HepG2 (cell line): ENCODE data around the gene LRRC3. TPM values are rescaled to one million over a fixed set of nuclear protein-coding genes. Genes with fewer than 3 reads are reported as not detected.

Experiments
- CEBPB ChIP-seq: IDR thresholded peaks from 2 replicates; pipeline ENCODE4 v1.6.1; 2011; ENCODE audit warnings: low read depth, low read length, improper control_type of control experiment, borderline replicate concordance
- EHMT2 ChIP-seq: fragments of 200-600 bp; sonication (generic); IDR thresholded peaks from 2 replicates; pipeline ENCODE4 v1.7.0; 2017; ENCODE audit warnings: antibody characterized with exemption, low read depth, low read length, borderline replicate concordance
- ERF ChIP-seq: IDR thresholded peaks from 2 replicates; pipeline ENCODE4 v1.6.1; 2018; ENCODE audit warnings: missing biosample characterization, missing genetic modification reagents
- ETV5 ChIP-seq: IDR thresholded peaks from 2 replicates; pipeline ENCODE4 v1.6.1; 2018; ENCODE audit warnings: missing biosample characterization, missing genetic modification reagents, inconsistent platforms, borderline replicate concordance
- FOXC1 ChIP-seq: sonication (generic); formaldehyde crosslinking; IDR thresholded peaks from 2 replicates; pipeline ENCODE4 v1.8.0; 2022; ENCODE audit warnings: mild to moderate bottlenecking, missing genetic modification reagents, borderline replicate concordance
- GPN1 ChIP-seq: sonication (generic); formaldehyde crosslinking; IDR thresholded peaks from 2 replicates; pipeline ENCODE4 v1.5.1; 2020; ENCODE audit warnings: missing genetic modification reagents, borderline replicate concordance
- KDM6A ChIP-seq: IDR thresholded peaks from 2 replicates; pipeline ENCODE4 v1.6.1; 2016; ENCODE audit warnings: low read depth
- NFKB2 ChIP-seq: sonication (generic); formaldehyde crosslinking; IDR thresholded peaks from 2 replicates; pipeline ENCODE4 v1.4.0; 2020; ENCODE audit warnings: missing genetic modification reagents, borderline replicate concordance
- NR2F2 ChIP-seq: IDR thresholded peaks from 2 replicates; pipeline ENCODE4 v1.6.1; 2012; ENCODE audit warnings: low read depth, inconsistent platforms, borderline replicate concordance
- SATB2 ChIP-seq: sonication (generic); formaldehyde crosslinking; IDR thresholded peaks from 2 replicates; pipeline ENCODE4 v1.5.0; 2020; ENCODE audit warnings: missing genetic modification reagents
- SIN3A ChIP-seq: IDR thresholded peaks from 2 replicates; pipeline ENCODE4 v1.6.1; 2011; ENCODE audit warnings: low read depth, mild to moderate bottlenecking, control low read depth, low read length, borderline replicate concordance
- SNAI1 ChIP-seq: sonication (generic); formaldehyde crosslinking; IDR thresholded peaks from 2 replicates; pipeline ENCODE4 v1.5.0; 2020; ENCODE audit warnings: mild to moderate bottlenecking, missing genetic modification reagents, borderline replicate concordance
- ZFY ChIP-seq: sonication (generic); formaldehyde crosslinking; IDR thresholded peaks from 2 replicates; pipeline ENCODE4 v1.4.0; 2020; ENCODE audit warnings: missing genetic modification reagents
- ZNF326 ChIP-seq: sonication (generic); formaldehyde crosslinking; IDR thresholded peaks from 2 replicates; pipeline ENCODE4 v1.4.0; 2020; ENCODE audit warnings: missing genetic modification reagents, borderline replicate concordance
- ZSCAN30 ChIP-seq: sonication (generic); formaldehyde crosslinking; IDR thresholded peaks from 2 replicates; pipeline ENCODE4 v1.5.0; 2020; ENCODE audit warnings: mild to moderate bottlenecking, missing genetic modification reagents
- polyA plus RNA-seq, 8 experiments: library from polyadenylated mRNA; depleted of rRNA in 3 of 8; stranded (reverse) in 7 of 8; unstranded in 1 of 8; fragments of >200 nt; fragmentation: Illumina TruSeq in 4 of 8; extraction: Trizol in 4 of 8; gene quantifications; 2 replicates each; pipeline versions ENCODE4 v1.2.1 to v1.2.3, GENCODE V29; 2011 to 2016; ENCODE audit warnings: low read depth in 4 of 8, missing spikeins in 1 of 8, mixed read lengths in 1 of 8; ENCODE audit not compliant: insufficient read depth in 1 of 8
- total RNA-seq, 5 experiments: library from RNA; depleted of rRNA; stranded (reverse); fragments of >200 nt; fragmentation: Illumina TruSeq; extraction: Trizol; gene quantifications; 2 replicates each; pipeline ENCODE4 v1.2.3, GENCODE V29; 2016; ENCODE audit warnings: low read depth in 1 of 5
- TF ChIP-seq, protein P1 (sequence below): sonication (generic); formaldehyde crosslinking; conservative IDR thresholded peaks from 2 replicates; pipeline ENCODE4 v1.4.0; 2020; ENCODE audit warnings: missing genetic modification reagents
- TF ChIP-seq, protein P2 (sequence below): sonication (generic); formaldehyde crosslinking; IDR thresholded peaks from 2 replicates; pipeline ENCODE4 v1.4.0; 2020; ENCODE audit warnings: mild to moderate bottlenecking, missing genetic modification reagents
- TF ChIP-seq, protein P3 (sequence below): sonication (generic); formaldehyde crosslinking; IDR thresholded peaks from 2 replicates; pipeline ENCODE4 v1.8.0; 2022; ENCODE audit warnings: mild to moderate bottlenecking, missing genetic modification reagents; ENCODE audit not compliant: insufficient replicate concordance
- TF ChIP-seq, protein P4 (sequence below): sonication (generic); formaldehyde crosslinking; IDR thresholded peaks from 2 replicates; pipeline ENCODE4 v1.5.1; 2020; ENCODE audit warnings: missing genetic modification reagents, mild to moderate bottlenecking, borderline replicate concordance
- TF ChIP-seq, protein P5 (sequence below): IDR thresholded peaks from 2 replicates; pipeline ENCODE4 v1.6.1; 2016; ENCODE audit warnings: low read depth

LRRC3 gene
- total and polyA plus RNA-seq, 2 of the 13 experiments (the other 11 are each of a cell fraction or from before 2014, with no cell fraction given): 4.8 to 16.5 TPM

DNA sequence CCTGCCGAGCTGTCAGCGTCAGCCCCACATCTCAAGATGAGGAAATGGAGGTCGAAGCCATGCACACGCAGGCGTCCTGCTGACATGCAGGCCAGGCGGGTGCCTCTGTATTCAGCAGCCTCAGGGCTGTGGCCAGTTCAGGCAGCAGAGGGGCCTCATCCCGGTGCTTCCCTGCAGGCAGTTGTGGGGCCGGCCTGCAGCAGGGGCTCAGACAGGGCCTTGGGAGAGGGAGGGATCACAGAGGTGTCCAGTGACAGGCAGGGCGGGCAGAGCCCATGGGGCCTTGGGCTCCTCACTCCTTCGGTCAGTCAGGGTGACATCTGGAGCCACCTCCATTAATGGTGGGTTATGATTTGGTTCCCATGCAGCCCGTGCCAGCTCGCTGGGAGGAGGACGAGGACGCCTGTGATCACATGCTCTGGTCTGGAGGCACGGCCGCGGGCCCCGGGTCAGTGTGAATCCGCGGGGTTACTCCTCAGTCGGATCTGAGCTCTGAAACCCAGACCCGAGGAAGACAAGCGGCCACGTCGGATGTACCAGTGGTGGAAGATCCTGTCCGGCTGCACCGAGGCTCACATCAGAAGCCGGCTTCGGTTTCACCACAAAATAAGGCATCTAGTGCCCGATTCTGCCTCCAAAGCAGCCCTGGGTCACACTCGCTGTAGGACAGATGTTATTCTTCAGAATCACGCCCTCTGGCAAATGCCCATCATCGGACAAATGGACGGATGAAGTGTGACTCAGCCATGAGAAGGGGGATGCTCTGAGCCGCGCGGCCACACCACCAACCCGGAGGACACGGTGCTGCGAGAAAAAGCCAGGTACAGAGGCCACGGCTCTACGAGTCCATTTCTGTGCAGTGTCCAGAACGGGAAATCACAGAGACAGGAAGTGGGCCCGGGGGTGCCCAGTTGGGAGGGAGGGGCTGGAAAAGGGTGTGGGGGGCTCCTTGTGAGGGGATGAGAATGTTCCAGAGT is 51.3 kb downstream of the LRRC3 start (continued):
- TF ChIP-seq GPN1 (CRISPR knock-in tag) (no peak), ERF (CRISPR knock-in tag) (no peak; the same call in 1 of the 2 replicates), EHMT2 (no peak), ZFY (CRISPR knock-in tag) (peak; percentile 82), ETV5 (CRISPR knock-in tag) (no peak), NR2F2 (no peak), SNAI1 (CRISPR knock-in tag) (peak; percentile 83; the same call in 1 of the 2 replicates), ZNF326 (CRISPR knock-in tag) (no peak), ZSCAN30 (CRISPR knock-in tag) (no peak), KDM6A (CRISPR knock-in tag) (no peak), CEBPB (no peak), NFKB2 (CRISPR knock-in tag) (peak; percentile 53; the same call in 1 of the 2 replicates), FOXC1 (CRISPR knock-in tag) (0 out of 2 replicates have a peak, but pooled peaks have one; percentile 30), SIN3A (peak; percentile 40; the same call in 1 of the 2 replicates), SATB2 (CRISPR knock-in tag) (no peak)
- TF ChIP-seq, protein P1, sequence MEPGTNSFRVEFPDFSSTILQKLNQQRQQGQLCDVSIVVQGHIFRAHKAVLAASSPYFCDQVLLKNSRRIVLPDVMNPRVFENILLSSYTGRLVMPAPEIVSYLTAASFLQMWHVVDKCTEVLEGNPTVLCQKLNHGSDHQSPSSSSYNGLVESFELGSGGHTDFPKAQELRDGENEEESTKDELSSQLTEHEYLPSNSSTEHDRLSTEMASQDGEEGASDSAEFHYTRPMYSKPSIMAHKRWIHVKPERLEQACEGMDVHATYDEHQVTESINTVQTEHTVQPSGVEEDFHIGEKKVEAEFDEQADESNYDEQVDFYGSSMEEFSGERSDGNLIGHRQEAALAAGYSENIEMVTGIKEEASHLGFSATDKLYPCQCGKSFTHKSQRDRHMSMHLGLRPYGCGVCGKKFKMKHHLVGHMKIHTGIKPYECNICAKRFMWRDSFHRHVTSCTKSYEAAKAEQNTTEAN (CRISPR knock-in tag): 0 out of 2 replicates have a peak, but pooled peaks have one; percentile 14
- TF ChIP-seq, protein P2, sequence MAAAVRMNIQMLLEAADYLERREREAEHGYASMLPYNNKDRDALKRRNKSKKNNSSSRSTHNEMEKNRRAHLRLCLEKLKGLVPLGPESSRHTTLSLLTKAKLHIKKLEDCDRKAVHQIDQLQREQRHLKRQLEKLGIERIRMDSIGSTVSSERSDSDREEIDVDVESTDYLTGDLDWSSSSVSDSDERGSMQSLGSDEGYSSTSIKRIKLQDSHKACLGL: no peak
- TF ChIP-seq, protein P3, sequence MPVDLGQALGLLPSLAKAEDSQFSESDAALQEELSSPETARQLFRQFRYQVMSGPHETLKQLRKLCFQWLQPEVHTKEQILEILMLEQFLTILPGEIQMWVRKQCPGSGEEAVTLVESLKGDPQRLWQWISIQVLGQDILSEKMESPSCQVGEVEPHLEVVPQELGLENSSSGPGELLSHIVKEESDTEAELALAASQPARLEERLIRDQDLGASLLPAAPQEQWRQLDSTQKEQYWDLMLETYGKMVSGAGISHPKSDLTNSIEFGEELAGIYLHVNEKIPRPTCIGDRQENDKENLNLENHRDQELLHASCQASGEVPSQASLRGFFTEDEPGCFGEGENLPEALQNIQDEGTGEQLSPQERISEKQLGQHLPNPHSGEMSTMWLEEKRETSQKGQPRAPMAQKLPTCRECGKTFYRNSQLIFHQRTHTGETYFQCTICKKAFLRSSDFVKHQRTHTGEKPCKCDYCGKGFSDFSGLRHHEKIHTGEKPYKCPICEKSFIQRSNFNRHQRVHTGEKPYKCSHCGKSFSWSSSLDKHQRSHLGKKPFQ (CRISPR knock-in tag): no peak
- TF ChIP-seq, protein P4, sequence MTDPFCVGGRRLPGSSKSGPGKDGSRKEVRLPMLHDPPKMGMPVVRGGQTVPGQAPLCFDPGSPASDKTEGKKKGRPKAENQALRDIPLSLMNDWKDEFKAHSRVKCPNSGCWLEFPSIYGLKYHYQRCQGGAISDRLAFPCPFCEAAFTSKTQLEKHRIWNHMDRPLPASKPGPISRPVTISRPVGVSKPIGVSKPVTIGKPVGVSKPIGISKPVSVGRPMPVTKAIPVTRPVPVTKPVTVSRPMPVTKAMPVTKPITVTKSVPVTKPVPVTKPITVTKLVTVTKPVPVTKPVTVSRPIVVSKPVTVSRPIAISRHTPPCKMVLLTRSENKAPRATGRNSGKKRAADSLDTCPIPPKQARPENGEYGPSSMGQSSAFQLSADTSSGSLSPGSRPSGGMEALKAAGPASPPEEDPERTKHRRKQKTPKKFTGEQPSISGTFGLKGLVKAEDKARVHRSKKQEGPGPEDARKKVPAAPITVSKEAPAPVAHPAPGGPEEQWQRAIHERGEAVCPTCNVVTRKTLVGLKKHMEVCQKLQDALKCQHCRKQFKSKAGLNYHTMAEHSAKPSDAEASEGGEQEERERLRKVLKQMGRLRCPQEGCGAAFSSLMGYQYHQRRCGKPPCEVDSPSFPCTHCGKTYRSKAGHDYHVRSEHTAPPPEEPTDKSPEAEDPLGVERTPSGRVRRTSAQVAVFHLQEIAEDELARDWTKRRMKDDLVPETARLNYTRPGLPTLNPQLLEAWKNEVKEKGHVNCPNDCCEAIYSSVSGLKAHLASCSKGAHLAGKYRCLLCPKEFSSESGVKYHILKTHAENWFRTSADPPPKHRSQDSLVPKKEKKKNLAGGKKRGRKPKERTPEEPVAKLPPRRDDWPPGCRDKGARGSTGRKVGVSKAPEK (CRISPR knock-in tag): 0 out of 2 replicates have a peak, but pooled peaks have one; percentile 57
- TF ChIP-seq, protein P5, sequence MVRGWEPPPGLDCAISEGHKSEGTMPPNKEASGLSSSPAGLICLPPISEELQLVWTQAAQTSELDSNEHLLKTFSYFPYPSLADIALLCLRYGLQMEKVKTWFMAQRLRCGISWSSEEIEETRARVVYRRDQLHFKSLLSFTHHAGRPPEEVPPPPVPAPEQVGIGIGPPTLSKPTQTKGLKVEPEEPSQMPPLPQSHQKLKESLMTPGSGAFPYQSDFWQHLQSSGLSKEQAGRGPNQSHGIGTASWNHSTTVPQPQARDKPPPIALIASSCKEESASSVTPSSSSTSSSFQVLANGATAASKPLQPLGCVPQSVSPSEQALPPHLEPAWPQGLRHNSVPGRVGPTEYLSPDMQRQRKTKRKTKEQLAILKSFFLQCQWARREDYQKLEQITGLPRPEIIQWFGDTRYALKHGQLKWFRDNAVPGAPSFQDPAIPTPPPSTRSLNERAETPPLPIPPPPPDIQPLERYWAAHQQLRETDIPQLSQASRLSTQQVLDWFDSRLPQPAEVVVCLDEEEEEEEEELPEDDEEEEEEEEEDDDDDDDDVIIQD: no peak
